HepG2 (cell line): ENCODE measurements around the gene C20orf96. TPM values are rescaled to one million over a fixed set of nuclear protein-coding genes. Genes with fewer than 3 reads are reported as not detected.
A peak's percentile ranks its signal among the peaks of the same experiment; 100 is the strongest.

Experiments
- CEBPG ChIP-seq: IDR thresholded peaks from 2 replicates; pipeline ENCODE4 v1.6.1; 2016
- EEA1 ChIP-seq: sonication (generic); formaldehyde crosslinking; IDR thresholded peaks from 2 replicates; pipeline ENCODE4 v1.5.1; 2020; ENCODE audit warnings: mild to moderate bottlenecking, missing genetic modification reagents, borderline replicate concordance
- ELF4 ChIP-seq: sonication (generic); formaldehyde crosslinking; IDR thresholded peaks from 2 replicates; pipeline ENCODE4 v1.5.0; 2020; ENCODE audit warnings: missing genetic modification reagents, mild to moderate bottlenecking, moderate library complexity, borderline replicate concordance
- ERF ChIP-seq: IDR thresholded peaks from 2 replicates; pipeline ENCODE4 v1.6.1; 2018; ENCODE audit warnings: missing biosample characterization, missing genetic modification reagents
- HMG20B ChIP-seq: conservative IDR thresholded peaks from 2 replicates; pipeline ENCODE4 v1.6.1; 2016; ENCODE audit warnings: missing genetic modification reagents, missing compliant biosample characterization
- KAT7 ChIP-seq: IDR thresholded peaks from 2 replicates; pipeline ENCODE4 v1.6.1; 2018; ENCODE audit warnings: borderline replicate concordance, missing compliant biosample characterization
- KMT2A ChIP-seq: sonication (generic); formaldehyde crosslinking; IDR thresholded peaks from 2 replicates; pipeline ENCODE4 v1.4.0; 2020; ENCODE audit warnings: missing genetic modification reagents
- MIXL1 ChIP-seq: IDR thresholded peaks from 2 replicates; pipeline ENCODE4 v1.6.1; 2016
- NFYB ChIP-seq: sonication (generic); formaldehyde crosslinking; IDR thresholded peaks from 2 replicates; pipeline ENCODE4 v1.4.0; 2020; ENCODE audit warnings: missing genetic modification reagents
- NFYC ChIP-seq: IDR thresholded peaks from 2 replicates; pipeline ENCODE4 v1.6.1; 2016; ENCODE audit warnings: missing genetic modification reagents, missing compliant biosample characterization
- PTBP1 ChIP-seq: fragments of 200-400 bp; formaldehyde crosslinking; IDR thresholded peaks from 2 replicates; pipeline ENCODE4 v1.6.1; 2018; ENCODE audit warnings: low read length, low read depth; ENCODE audit not compliant: poor library complexity, severe bottlenecking
- RXRA ChIP-seq: sonication (generic); formaldehyde crosslinking; IDR thresholded peaks from 2 replicates; pipeline ENCODE4 v1.5.1; 2020; ENCODE audit warnings: missing genetic modification reagents
- TCF7L2 ChIP-seq: IDR thresholded peaks from 2 replicates; pipeline ENCODE4 v1.6.1; 2011; ENCODE audit warnings: mild to moderate bottlenecking, low read depth, low read length, moderate library complexity
- ZBTB44 ChIP-seq: sonication (generic); formaldehyde crosslinking; IDR thresholded peaks from 2 replicates; pipeline ENCODE4 v1.4.0; 2020; ENCODE audit warnings: missing genetic modification reagents
- ZBTB7A ChIP-seq: sonication (generic); formaldehyde crosslinking; IDR thresholded peaks from 2 replicates; pipeline ENCODE4 v1.8.0; 2022; ENCODE audit warnings: mild to moderate bottlenecking, missing genetic modification reagents
- ZKSCAN5 ChIP-seq: sonication (generic); formaldehyde crosslinking; IDR thresholded peaks from 2 replicates; pipeline ENCODE4 v1.5.1; 2020; ENCODE audit warnings: mild to moderate bottlenecking, missing genetic modification reagents
- ZMYM3 ChIP-seq: sonication (generic); formaldehyde crosslinking; IDR thresholded peaks from 2 replicates; pipeline ENCODE4 v1.5.1; 2020; ENCODE audit warnings: mild to moderate bottlenecking, missing genetic modification reagents
- ZNF20 ChIP-seq: sonication (generic); formaldehyde crosslinking; IDR thresholded peaks from 2 replicates; pipeline ENCODE4 v1.4.0; 2020; ENCODE audit warnings: mild to moderate bottlenecking, moderate library complexity, missing genetic modification reagents
- ZNF326 ChIP-seq: sonication (generic); formaldehyde crosslinking; IDR thresholded peaks from 2 replicates; pipeline ENCODE4 v1.4.0; 2020; ENCODE audit warnings: missing genetic modification reagents, borderline replicate concordance
- ZNF567 ChIP-seq: sonication (generic); formaldehyde crosslinking; IDR thresholded peaks from 2 replicates; pipeline ENCODE4 v1.8.1; 2023; ENCODE audit warnings: mild to moderate bottlenecking, missing genetic modification reagents, borderline replicate concordance
- ZNF746 ChIP-seq: sonication (generic); formaldehyde crosslinking; IDR thresholded peaks from 2 replicates; pipeline ENCODE4 v1.8.0; 2022; ENCODE audit warnings: mild to moderate bottlenecking, missing genetic modification reagents
- ZNF776 ChIP-seq: sonication (generic); formaldehyde crosslinking; IDR thresholded peaks from 2 replicates; pipeline ENCODE4 v1.4.0; 2020; ENCODE audit warnings: mild to moderate bottlenecking, missing genetic modification reagents
- ZNF883 ChIP-seq: sonication (generic); formaldehyde crosslinking; IDR thresholded peaks from 2 replicates; pipeline ENCODE4 v1.5.1; 2020; ENCODE audit warnings: mild to moderate bottlenecking, missing genetic modification reagents; ENCODE audit errors: not compliant biosample characterization
- ZSCAN21 ChIP-seq: sonication (generic); formaldehyde crosslinking; IDR thresholded peaks from 2 replicates; pipeline ENCODE4 v1.8.0; 2022; ENCODE audit warnings: mild to moderate bottlenecking, missing genetic modification reagents, moderate library complexity, borderline replicate concordance
- polyA plus RNA-seq, 8 experiments: library from polyadenylated mRNA; depleted of rRNA in 3 of 8; stranded (reverse) in 7 of 8; unstranded in 1 of 8; fragments of >200 nt; fragmentation: Illumina TruSeq in 4 of 8; extraction: Trizol in 4 of 8; gene quantifications; 2 replicates each; pipeline versions ENCODE4 v1.2.1 to v1.2.3, GENCODE V29; 2011 to 2016; ENCODE audit warnings: low read depth in 4 of 8, missing spikeins in 1 of 8, mixed read lengths in 1 of 8; ENCODE audit not compliant: insufficient read depth in 1 of 8
- total RNA-seq, 5 experiments: library from RNA; depleted of rRNA; stranded (reverse); fragments of >200 nt; fragmentation: Illumina TruSeq; extraction: Trizol; gene quantifications; 2 replicates each; pipeline ENCODE4 v1.2.3, GENCODE V29; 2016; ENCODE audit warnings: low read depth in 1 of 5
- TF ChIP-seq, protein P1 (sequence below): sonication (generic); formaldehyde crosslinking; IDR thresholded peaks from 2 replicates; pipeline ENCODE4 v1.4.0; 2020; ENCODE audit warnings: mild to moderate bottlenecking, missing genetic modification reagents
- TF ChIP-seq, protein P2 (sequence below): sonication (generic); formaldehyde crosslinking; IDR thresholded peaks from 2 replicates; pipeline ENCODE4 v1.4.0; 2020; ENCODE audit warnings: missing genetic modification reagents

The C20orf96 gene
- total and polyA plus RNA-seq, 2 of the 13 experiments (the other 11 are each of a cell fraction or from before 2014, with no cell fraction given), result 3.8 to 20.6 TPM

GRCh38 chr20:290084-290831, at the start of gene C20orf96 (continued):
- TF ChIP-seq ZBTB44 (CRISPR knock-in tag) (0 out of 2 replicates have a peak, but pooled peaks have one; percentile 52), ZNF746 (CRISPR knock-in tag) (peak; percentile 19; the same call in 1 of the 2 replicates), CEBPG (CRISPR knock-in tag) (no peak), ZMYM3 (CRISPR knock-in tag) (no peak), ZNF567 (no peak; the same call in 1 of the 2 replicates), ZSCAN21 (peak; percentile 49; the same call in 1 of the 2 replicates), KMT2A (0 out of 2 replicates have a peak, but pooled peaks have one; percentile 14), NFYC (CRISPR knock-in tag) (no peak; the same call in 1 of the 2 replicates), ERF (CRISPR knock-in tag) (no peak), ZNF776 (CRISPR knock-in tag) (no peak), PTBP1 (no peak), ZNF20 (CRISPR knock-in tag) (no peak), KAT7 (CRISPR knock-in tag) (0 out of 2 replicates have a peak, but pooled peaks have one; percentile 31), ELF4 (peak; percentile 46; the same call in 1 of the 2 replicates), ZNF326 (CRISPR knock-in tag) (no peak), ZBTB7A (no peak; the same call in 1 of the 2 replicates), NFYB (CRISPR knock-in tag) (no peak), ZNF883 (CRISPR knock-in tag) (peak; percentile 35), TCF7L2 (no peak), HMG20B (CRISPR knock-in tag) (no peak; the same call in 1 of the 2 replicates), EEA1 (CRISPR knock-in tag) (0 out of 2 replicates have a peak, but pooled peaks have one; percentile 27), ZKSCAN5 (CRISPR knock-in tag) (no peak), MIXL1 (CRISPR knock-in tag) (0 out of 2 replicates have a peak, but pooled peaks have one; percentile 5), RXRA (CRISPR knock-in tag) (peak; percentile 69)
- TF ChIP-seq, protein P1, sequence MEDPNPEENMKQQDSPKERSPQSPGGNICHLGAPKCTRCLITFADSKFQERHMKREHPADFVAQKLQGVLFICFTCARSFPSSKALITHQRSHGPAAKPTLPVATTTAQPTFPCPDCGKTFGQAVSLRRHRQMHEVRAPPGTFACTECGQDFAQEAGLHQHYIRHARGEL, result 0 out of 2 replicates have a peak, but pooled peaks have one; percentile 46
- TF ChIP-seq, protein P2, sequence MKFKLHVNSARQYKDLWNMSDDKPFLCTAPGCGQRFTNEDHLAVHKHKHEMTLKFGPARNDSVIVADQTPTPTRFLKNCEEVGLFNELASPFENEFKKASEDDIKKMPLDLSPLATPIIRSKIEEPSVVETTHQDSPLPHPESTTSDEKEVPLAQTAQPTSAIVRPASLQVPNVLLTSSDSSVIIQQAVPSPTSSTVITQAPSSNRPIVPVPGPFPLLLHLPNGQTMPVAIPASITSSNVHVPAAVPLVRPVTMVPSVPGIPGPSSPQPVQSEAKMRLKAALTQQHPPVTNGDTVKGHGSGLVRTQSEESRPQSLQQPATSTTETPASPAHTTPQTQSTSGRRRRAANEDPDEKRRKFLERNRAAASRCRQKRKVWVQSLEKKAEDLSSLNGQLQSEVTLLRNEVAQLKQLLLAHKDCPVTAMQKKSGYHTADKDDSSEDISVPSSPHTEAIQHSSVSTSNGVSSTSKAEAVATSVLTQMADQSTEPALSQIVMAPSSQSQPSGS (CRISPR knock-in tag), result no peak
